ENCODE data around the gene RARB.

GRCh38 chr3:25532431-25533162, 104.5 kb downstream of the RARB start:
- TF ChIP-seq CTCF (conservative IDR thresholded peaks at IDR 0.05; ENCODE audit: low read depth, low read length) = peak; percentile 88
- TF ChIP-seq EZH2phosphoT487 (IDR thresholded peaks at IDR 0.05; ENCODE audit: borderline replicate concordance, low read length) = no peak

Measured in PC-3 (cell line).